GM18511 (cell line): ENCODE data around the gene TTC5.
A peak's percentile ranks its signal among the peaks of the same experiment; 100 is the strongest.
"Not testable (repeated sequence)": the region's sequence is repeated elsewhere in the genome, so short reads cannot be mapped to it uniquely, and the experiment has no call there.

Source experiments
- ATAC-seq: cut with Tn5 transposase; IDR thresholded peaks from one replicate; pipeline ENCODE4 v1.9.1; 2021; ENCODE audit warnings: mild to moderate bottlenecking, moderate library complexity; ENCODE audit not compliant: unreplicated experiment

Gene TTC5, protein sequence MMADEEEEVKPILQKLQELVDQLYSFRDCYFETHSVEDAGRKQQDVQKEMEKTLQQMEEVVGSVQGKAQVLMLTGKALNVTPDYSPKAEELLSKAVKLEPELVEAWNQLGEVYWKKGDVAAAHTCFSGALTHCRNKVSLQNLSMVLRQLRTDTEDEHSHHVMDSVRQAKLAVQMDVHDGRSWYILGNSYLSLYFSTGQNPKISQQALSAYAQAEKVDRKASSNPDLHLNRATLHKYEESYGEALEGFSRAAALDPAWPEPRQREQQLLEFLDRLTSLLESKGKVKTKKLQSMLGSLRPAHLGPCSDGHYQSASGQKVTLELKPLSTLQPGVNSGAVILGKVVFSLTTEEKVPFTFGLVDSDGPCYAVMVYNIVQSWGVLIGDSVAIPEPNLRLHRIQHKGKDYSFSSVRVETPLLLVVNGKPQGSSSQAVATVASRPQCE

DNA sequence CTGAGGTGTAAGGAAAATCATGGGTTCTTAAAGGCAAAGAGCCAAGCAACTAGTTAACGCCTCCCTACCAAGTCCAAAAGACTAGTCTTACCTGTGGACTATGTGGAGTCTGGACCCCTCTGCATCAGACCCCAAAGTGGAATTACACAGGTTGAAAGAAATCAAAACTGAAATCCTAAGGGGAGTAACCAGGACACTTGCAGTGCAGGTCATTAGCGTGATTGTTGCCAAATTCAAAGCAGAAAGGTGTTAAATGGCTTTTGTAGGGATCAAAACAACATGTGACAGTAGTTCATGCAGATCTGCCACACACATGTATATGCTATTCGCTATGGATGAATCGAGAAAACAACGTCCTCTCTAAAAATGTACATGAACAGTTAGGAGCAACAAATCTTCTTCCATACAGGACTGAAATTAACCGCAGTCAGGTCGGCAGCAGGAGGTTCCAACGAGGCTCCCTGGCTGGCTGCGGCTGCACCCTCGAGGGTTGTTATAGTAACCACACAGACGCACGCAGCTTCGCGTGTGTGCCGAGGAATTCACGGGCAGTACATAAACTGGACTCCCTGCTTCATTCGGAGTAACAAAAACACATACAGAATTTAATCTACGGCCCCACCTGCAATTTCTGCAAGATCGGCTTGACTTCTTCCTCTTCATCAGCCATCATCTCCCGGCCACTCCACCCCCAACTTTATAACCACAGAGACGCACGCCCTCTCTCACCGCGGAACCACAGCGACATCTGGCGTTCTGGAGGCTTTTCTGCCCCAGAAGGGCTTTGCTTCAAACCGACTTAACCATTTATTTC is at the start of gene TTC5:
Gene TTC5, minus strand, starts transcription at position 687 of the 814 bp plus-strand sequence. Its CDS starts 14 bp downstream, at position 673.
- ATAC-seq = peak; percentile 99

DNA sequence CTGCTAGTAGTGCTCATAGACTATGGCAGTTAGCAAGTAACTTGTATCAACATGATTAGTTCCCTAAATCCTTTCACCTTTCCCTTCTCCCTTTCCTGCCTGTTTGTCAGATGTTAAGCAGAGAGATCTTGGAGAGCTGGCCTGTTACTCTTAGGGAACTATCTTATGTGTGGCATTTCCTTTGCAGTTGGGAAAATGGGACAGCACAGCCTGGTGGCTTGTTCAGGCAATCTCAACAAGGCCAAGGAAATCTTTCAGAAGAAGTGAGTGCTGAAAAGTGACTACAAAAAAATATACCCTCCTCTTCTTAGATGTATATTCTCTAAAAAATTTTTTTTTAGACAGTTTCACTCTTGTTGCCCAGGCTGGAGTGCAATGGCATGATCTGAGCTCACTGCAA is 45.1 kb upstream of the TTC5 start:
- no peak for ATAC-seq

DNA sequence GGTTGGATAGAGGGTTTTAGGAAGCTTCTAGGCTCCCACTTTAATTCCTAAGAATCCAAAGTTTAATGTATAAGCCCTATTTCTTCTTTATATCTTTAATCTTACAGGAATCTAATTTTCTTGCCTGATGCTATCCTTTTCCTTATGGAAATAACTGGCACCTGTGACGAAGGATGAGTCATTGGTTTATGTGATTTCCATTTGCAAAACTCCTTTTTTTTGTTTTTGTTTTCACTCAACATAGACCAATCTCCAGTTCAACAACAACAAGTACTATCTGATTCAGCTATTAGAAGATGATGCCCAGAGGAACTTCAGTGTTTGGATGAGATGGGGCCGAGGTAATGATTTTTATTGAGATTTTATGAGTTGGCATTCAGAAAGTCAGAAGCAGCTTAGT is 44.5 kb upstream of the TTC5 start:
- ATAC-seq = no peak

DNA sequence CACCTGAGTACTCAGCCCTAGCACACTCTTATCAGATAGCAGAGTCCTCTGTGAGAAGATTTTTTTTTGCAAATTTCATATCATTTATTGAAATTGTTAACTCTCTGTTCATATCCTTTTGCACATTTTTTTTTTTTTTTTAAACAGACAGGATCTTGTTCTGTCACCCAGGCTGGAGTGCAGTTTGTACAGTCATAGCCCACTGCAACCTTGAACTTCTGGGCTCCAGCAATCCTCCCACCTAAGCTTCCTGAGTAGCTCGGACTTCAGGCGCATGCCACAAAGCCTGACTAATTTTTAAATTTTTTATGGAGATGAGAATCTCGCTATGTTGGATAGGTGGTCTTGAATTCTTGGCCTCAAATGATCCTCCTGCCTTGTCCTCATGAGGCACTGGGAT is 42.0 kb upstream of the TTC5 start:
- no peak for ATAC-seq

DNA sequence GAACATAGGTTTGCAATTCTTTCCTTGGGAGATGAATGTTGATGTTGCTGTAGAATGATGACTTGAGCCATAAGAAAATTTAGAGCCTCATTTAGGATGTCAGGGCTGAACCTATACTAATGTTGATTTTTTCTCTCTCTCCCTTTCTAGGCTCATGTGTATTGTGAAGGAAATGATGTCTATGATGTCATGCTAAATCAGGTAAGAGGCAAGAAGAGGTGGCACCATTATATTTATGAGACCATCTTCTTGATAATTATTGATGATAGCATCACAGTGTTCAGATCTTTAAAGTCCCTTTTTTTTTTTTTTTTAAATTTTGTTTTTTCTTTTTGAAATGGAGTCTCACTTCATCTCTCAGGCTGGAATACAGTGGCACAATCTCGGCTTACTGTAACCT is 41.0 kb upstream of the TTC5 start:
- ATAC-seq = no peak

DNA sequence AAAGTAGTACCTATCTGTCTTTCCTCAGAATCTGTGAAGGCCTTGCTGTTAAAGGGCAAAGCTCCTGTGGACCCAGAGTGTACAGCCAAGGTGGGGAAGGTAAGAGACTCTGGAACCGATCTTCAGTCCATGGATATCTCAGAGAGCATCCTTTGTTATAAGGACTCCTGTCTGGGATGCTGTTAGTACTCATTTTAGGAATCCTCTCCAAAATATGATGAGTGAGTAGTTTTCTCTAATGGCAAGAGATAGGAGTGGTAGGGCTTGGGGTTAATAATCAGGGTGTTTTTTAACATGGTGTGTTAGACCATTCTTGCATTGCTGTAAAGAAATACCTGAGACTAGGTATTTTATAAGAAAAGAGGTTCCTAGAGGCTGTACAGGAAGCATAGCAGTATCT is 39.6 kb upstream of the TTC5 start:
- ATAC-seq = no peak

DNA sequence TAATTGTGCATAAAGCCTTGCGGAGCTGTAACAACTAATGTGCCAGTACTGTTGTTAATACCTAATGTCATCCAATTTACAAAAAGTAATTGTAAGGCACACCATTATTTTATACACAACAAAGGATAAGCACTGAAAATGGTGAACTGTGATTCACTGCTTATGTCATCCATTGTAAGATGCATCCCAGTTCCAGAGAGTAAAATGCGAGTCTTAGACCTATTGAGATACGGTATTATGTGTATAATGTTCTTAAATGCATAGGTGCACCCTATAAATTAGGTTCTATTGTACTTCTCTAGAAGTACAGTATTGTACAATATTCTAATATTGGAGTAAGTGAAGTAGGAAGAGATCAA is 38.1 kb upstream of the TTC5 start:
- no peak for ATAC-seq

DNA sequence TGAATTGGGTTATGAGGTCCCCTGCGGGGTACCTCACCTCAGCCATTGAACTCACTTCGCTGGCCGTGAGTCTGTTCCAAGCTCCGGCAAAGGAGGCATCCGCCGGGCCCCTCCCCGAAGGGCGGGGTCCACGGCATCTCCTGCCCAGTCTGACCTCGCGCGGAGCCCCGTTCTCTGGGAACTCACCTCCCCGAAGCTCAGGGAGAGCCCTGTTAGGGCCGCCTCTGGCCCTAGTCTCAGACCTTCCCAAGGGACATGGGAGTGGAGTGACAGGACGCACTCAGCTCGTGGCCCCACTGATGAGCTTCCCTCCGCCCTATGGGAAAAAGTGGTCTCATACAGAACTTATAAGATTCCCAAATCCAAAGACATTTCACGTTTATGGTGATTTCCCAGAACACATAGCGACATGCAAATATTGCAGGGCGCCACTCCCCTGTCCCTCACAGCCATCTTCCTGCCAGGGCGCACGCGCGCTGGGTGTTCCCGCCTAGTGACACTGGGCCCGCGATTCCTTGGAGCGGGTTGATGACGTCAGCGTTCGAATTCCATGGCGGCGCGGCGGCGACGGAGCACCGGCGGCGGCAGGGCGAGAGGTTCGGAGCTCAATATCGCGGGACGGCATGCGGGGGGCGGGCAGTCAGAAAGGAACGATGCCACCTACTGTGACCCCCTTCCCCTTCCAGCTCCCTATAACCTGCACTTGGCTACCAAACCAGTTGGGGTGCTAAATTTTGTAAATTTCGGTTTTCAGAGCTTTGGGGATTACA is 37.5 kb upstream of the TTC5 start, which contains the start of gene PARP2:
Gene PARP2, plus strand, starts transcription at position 544 of the 770 bp plus-strand sequence. Its CDS starts 7 bp downstream, at position 551.
- peak; percentile 92 for ATAC-seq

DNA sequence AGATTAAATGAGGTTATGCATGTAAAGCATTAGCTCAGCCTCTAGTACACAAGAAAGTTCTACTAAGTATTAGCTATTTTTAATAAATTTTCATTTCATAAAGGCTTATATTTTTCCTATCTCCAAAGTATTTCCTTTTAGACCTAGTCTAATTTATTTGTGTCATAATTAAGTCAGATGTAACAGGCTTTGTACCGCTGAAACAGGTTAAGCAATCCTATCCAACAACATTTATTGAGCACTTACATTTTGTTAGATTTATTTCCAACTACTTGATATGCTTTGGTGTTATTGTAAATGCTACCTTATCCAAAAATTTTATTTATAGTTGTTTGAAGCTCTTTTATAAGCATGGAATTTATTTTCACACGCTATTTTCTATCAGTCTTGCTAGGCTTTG is 35.9 kb upstream of the TTC5 start:
- no peak for ATAC-seq

DNA sequence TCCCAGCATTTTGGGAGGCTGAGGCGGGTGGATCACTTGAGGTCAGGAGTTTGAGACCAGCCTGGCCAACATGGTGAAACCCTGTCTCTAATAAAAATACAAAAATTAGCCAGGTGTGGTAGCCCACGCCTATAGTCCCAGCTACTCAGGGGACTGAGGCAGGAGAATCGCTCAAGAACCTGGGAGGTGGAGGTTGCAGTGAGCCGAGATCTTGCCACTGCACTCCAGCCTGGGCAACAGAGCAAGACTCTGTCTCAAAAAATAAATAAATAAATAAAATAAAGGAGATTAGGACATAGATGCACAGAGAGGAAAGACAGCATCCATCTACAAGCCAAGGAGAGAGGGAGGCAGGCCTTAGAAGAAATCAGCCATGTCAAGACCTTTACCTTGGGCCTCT is 35.3 kb upstream of the TTC5 start:
- ATAC-seq = not testable (repeated sequence)

DNA sequence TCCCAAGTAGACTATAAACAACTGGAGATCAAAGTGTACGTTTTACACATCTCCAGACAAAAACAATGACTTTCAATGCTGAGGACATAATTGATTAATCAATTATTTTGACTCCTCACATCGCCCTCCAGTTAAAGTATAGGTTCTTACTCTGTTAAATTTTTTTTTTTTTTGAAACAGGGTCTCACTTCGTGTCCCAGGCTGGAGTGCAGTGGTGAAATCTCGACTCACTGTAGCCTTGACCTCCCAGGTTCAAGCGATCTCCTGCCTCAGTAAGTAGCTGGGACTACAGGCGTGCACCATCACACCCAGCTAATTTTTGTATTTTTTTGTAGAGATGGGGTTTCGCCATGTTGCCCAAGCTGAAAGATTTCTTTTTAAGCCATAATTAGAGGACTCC is 28.3 kb upstream of the TTC5 start:
- no peak for ATAC-seq

DNA sequence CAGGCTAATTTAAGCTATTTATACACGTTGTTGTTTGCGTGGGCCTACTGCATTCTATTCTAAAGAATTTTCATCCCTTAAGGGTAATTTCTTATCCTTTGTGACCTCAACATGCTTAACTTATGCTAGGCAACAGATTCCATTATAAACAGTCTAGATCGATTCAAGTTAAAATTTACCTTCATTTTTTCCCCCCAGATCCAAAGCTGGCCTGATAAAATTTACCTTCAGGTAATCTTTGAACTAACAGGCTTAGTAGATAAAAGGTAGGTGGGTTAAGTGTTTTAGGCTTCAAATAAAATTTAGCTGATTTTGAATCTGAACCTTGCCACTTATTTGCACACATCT is 27.7 kb upstream of the TTC5 start:
- ATAC-seq = no peak

DNA sequence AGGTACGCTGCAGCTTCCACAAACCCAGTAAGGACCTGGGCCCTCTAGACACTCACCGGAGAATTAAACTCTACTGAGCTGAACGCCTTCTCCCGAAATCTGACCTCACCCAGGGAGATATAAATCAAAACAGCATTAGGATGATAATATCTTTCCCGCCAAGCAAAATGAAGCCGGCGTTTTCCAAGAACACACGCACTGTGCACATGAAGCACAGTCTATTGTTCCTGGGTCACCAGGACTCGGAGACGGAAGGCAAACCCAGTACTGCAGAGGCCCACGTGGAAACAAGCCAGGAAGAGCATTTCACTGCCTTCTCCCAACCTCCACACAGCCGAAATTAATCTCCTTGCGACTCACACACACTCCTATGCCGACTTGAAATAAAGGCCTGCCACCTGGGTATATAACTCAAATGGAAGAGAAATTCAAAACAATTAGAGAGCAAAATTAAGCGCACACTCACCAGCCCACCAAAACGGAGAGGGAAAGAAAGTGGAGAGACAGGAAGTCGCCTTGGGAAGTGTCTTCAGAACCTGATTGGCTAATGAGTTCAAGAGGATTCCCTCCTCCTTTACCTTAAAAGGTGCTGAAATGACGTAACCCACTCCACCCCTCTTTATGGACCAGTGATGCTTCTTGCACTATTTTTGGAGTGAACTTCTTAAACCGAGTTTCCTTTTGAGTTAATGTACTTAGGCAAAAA is 27.2 kb upstream of the TTC5 start, which contains the start of gene CCNB1IP1:
Gene CCNB1IP1, minus strand, starts transcription at position 492 of the 706 bp plus-strand sequence. CDS start 16,756 bp downstream, outside the sequence.
- peak; percentile 99 for ATAC-seq

DNA sequence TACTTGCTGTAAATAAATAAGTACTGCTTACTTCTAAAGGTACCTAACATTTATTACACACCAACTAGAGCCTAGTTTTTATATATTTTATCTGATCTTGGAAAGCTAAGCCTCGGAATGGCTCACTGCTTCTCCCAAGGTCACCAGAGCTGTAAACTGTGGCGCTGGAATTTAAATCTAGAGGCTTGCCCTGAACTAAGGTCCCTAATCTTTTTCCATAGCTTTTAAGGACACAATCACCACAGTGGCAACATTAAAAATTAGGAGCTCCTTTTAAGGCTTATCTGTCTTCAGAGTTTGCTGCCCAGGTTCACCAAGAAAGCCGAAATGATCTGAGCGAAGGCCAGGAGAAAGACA is 26.7 kb upstream of the TTC5 start:
- no peak for ATAC-seq

DNA sequence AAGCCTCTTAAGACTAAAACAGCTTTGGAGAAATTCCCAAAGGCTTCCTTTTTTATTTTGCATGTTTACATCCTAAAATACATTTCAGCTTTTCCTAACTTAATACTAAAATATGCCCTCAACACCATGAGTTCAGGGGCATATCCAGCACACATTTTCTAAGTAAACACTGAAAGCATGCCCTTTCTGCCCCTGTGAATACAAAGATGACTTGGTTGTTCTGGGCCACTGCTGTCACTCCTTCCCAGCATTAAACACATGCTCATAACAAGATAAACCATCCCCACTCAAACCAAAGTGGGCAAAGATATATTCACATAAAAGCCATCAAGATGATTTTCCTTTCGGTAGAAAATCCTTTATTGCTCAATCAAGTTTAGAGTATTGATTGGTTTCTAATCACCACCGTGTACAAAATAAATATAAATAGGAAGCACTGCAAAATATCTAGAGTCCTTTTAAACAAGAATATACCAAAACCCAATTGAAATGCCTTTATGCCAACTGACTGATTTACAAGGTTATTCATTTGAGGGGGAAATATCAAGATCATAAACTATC is 25.4 kb upstream of the TTC5 start:
- ATAC-seq = no peak

DNA sequence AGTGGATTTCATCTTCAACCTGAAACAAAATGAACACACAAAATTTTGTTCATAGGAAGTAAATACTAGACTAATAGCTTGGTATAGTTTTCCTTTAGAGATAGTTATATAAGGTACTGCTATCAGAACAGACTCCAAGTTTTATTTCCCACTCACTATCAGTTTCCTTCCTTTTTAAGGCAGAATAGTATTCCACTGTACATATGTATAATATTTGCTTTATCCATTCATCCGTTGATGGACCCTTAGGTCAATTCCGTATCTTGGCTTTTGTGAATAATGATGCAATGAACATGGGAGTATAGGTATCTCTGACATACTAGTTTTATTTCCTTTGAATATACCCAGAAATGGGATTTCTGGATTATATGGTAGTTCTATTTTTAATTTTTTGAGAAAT is 23.6 kb upstream of the TTC5 start:
- ATAC-seq = no peak

DNA sequence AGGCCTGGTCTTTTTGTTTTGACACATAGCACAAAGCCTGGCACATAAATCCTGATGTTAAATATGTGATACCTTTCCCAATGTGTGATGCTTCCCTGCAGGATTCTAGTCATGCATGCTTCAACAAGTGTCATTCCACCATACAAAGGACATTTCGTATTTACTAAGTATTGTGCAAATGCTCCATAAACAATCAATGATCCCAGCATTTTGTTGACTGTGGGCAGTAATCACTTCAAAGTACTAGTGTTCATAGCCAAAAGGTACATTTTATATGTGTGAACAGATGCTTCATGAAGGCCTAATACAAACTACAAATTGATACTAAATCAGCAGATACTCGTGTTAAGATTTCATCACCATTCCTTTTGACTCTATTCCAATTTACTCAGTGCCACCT is 23.0 kb upstream of the TTC5 start:
- ATAC-seq = no peak

DNA sequence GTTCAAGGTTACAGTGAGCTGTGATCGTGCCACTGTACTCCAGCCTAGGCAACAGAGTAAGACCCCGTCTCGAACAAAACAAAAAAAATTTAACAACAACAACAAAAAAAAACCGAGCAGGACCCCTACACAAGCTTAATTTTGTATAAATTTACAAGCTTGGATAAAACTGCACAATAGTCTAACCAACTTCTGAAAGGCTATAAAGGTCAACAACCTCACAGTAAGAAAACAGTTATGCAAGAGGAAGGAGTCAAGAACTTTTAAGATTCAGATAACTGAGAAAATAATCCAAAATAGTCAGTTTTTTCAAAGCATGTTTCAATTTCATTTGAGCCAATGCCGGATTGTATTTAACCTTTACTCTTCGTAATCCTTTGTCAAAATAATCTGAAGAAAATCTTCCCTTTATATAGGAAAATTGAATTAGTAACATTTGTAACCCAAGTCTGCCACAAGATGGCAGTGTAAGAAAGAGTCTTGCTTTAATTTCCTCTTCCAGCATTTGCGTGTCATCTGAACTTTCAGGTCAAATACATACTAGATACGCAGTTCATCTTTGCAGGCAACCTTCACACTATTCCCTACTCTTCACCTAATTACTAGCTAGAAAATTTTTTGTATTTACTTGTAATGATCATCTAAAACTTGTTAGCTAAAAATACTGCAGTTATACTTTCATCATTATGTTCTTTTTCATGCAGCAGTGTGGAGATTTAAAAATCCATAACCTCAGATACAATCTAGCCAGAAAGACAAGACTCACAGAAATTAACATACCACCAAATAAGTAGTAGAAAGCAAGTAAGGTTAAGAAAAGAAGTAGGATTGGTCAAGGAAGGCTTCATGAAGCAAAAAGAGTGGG is 21.5 kb upstream of the TTC5 start:
- ATAC-seq = peak; percentile 75

DNA sequence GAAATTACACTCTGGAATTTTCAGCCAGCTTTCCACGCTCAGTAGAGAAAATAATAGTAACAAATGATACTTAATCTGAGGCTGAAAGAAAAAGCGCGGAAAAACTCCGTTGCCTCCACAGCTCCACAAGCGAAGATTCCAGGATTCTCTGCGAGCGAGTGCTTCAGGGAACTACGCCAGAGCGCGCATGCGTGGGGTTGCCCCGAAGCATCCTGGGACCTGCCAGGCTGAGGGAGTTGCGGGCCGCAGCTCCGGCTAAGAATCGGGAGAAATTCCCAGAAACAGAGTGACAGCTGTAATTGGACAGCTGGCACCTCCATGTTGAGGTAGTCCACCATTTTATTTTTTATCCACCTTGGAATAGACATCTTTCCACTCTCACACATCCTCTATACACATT is 12.0 kb upstream of the TTC5 start:
- ATAC-seq = no peak
